Keratinocyte (primary cell): ENCODE data around the gene OSBPL10. TPM values are rescaled to one million over a fixed set of nuclear protein-coding genes. Genes with fewer than 3 reads are reported as not detected.

Experiments
- DNase-seq: peaks from one replicate; pipeline ENCODE4 v3.0.0-alpha.2; 2011; ENCODE audit warnings: low read depth, missing footprints, low spot score
- FAIRE-seq: peaks from 2 replicates; lab custom pipeline; 2011; peaks lifted over from hg19 to GRCh38; lab: Jason Lieb, UNC
- H2AFZ ChIP-seq: 2 replicates; pipeline ENCODE4 v1.6.0; 2012; ENCODE audit warnings: low read length, control low read depth, inconsistent platforms; ENCODE audit not compliant: control insufficient read depth
- H3K27ac ChIP-seq: 2 replicates; pipeline ENCODE4 v1.5.1; 2011; ENCODE audit warnings: low read length; ENCODE audit not compliant: control insufficient read depth, insufficient read depth
- H3K27me3 ChIP-seq: 3 replicates; pipeline ENCODE4 v1.6.0; 2011; ENCODE audit warnings: low read length; ENCODE audit not compliant: control insufficient read depth, insufficient read depth; ENCODE audit errors: extremely low read depth
- H3K36me3 ChIP-seq, 2 experiments: 2 replicates in 1 of 2; 3 replicates in 1 of 2; pipeline ENCODE4 v1.5.1; 2011; ENCODE audit warnings: low read length in 2 of 2, mild to moderate bottlenecking in 1 of 2; ENCODE audit not compliant: control insufficient read depth in 2 of 2, insufficient read depth in 2 of 2; ENCODE audit errors: extremely low read depth in 1 of 2
- H3K4me1 ChIP-seq: 3 replicates; pipeline ENCODE4 v1.5.1; 2011; ENCODE audit warnings: low read length; ENCODE audit not compliant: control insufficient read depth, insufficient read depth; ENCODE audit errors: extremely low read depth
- H3K4me2 ChIP-seq: 3 replicates; pipeline ENCODE4 v1.6.0; 2011; ENCODE audit warnings: low read depth, low read length; ENCODE audit not compliant: control insufficient read depth, insufficient read depth; ENCODE audit errors: extremely low read depth
- H3K4me3 ChIP-seq, 3 experiments: fragments of 200-600 bp in 1 of 3; sonication (generic) in 1 of 3; 2 replicates in 2 of 3; 3 replicates in 1 of 3; pipeline ENCODE4 v1.5.1; 2011 to 2016; ENCODE audit warnings: low read length in 3 of 3, mild to moderate bottlenecking in 3 of 3, control low read depth in 2 of 3, inconsistent platforms in 1 of 3, low read depth in 1 of 3, mixed read lengths in 1 of 3, mixed run types in 1 of 3, moderate library complexity in 1 of 3; ENCODE audit not compliant: control insufficient read depth in 2 of 3, insufficient read depth in 2 of 3; ENCODE audit errors: extremely low read depth in 1 of 3
- H3K79me2 ChIP-seq: 2 replicates; pipeline ENCODE4 v1.6.0; 2012; ENCODE audit warnings: low read length; ENCODE audit not compliant: control insufficient read depth, insufficient read depth
- H3K9ac ChIP-seq: 3 replicates; pipeline ENCODE4 v1.6.0; 2011; ENCODE audit warnings: low read length; ENCODE audit not compliant: control insufficient read depth, insufficient read depth; ENCODE audit errors: extremely low read depth
- H3K9me1 ChIP-seq: 3 replicates; pipeline ENCODE4 v1.6.0; 2011; ENCODE audit warnings: low read length; ENCODE audit not compliant: control insufficient read depth, insufficient read depth; ENCODE audit errors: extremely low read depth
- H3K9me3 ChIP-seq: 2 replicates; pipeline ENCODE4 v1.5.1; 2012; ENCODE audit warnings: low read depth, low read length; ENCODE audit not compliant: control insufficient read depth
- H4K20me1 ChIP-seq: 3 replicates; pipeline ENCODE4 v1.6.0; 2011; ENCODE audit warnings: low read length; ENCODE audit not compliant: control insufficient read depth, insufficient read depth; ENCODE audit errors: extremely low read depth
- CTCF ChIP-seq, 3 experiments: IDR thresholded peaks in 1 of 3; conservative IDR thresholded peaks in 1 of 3; optimal IDR thresholded peaks in 1 of 3; 2 replicates in 2 of 3; 3 replicates in 1 of 3; pipeline versions ENCODE3 to v1.5.1; 2011; ENCODE audit warnings: low read length in 3 of 3, mild to moderate bottlenecking in 3 of 3, moderate library complexity in 2 of 3, control low read depth in 1 of 3, inconsistent platforms in 1 of 3; ENCODE audit not compliant: insufficient read depth in 2 of 3; ENCODE audit errors: extremely low read depth in 1 of 3
- EZH2 ChIP-seq: IDR thresholded peaks from one replicate; pipeline ENCODE4 v1.6.1; 2012; ENCODE audit warnings: inconsistent platforms, mild to moderate bottlenecking, low read length, moderate library complexity
- dilution Hi-C: fragments of 300-500 bp; cut with MboI; formaldehyde crosslinking; loops from one replicate; pipeline ENCODE4 v1.7.0; 2020; ENCODE audit warnings: low sequenced_read_pairs; ENCODE audit not compliant: extremely low pct_ligation_motif_present
- polyA plus RNA-seq, 5 experiments: library from polyadenylated mRNA; depleted of rRNA in 3 of 5; stranded (reverse) in 3 of 5; stranded (forward) in 1 of 5; unstranded in 1 of 5; fragments of >200 nt; gene quantifications; 1 replicate in 1 of 5; 2 replicates in 3 of 5; 3 replicates in 1 of 5; pipeline versions ENCODE4 v1.2.1 to v1.2.3, GENCODE V29; 2011 to 2012; ENCODE audit warnings: missing spikeins in 2 of 5, low read depth in 1 of 5, low replicate concordance in 1 of 5

Gene OSBPL10
- polyA plus RNA-seq, 1 donor (not counting 4 experiments of a cell fraction or from before 2014, with no cell fraction given): 50.1 TPM

- Histone ChIP-seq H4K20me1 (peaks cover 4% of the 10 kb centered on the region), H3K27ac (no peak overlapping the region), H2AFZ (no peak overlapping the region), H3K36me3 (peaks cover 3 to 13% of the 10 kb centered on the region in 2 experiments), H3K9me1 (peaks cover 3% of the 10 kb centered on the region), H3K9me3 (no peaks in the 10 kb centered on the region), H3K79me2 (peaks cover 44% of the 10 kb centered on the region), H3K9ac (no peak overlapping the region), H3K27me3 (no peaks in the 10 kb centered on the region), H3K4me1 (no peaks in the 10 kb centered on the region), H3K4me3 (no peak overlapping the region), H3K4me2 (no peak overlapping the region)
- TF ChIP-seq CTCF (optimal IDR thresholded peaks at IDR 0.05 in 1 of 3, IDR thresholded peaks at IDR 0.05 in 1 of 3, conservative IDR thresholded peaks at IDR 0.05 in 1 of 3; ENCODE audit: extremely low read depth in 1 of 3, insufficient read depth in 2 of 3, low read length in 3 of 3) (no peak), EZH2 (no peak)
- DNase-seq (no peak), FAIRE-seq (no peak)
- dilution Hi-C loops: no loop called here
These were observed 225.0 kb downstream of the OSBPL10 start for GRCh38 chr3:31755926-31756658.

- peaks cover 43% of the 10 kb centered on the region for H3K79me2 ChIP-seq
- dilution Hi-C loops: no loop called here
- H3K9me1 ChIP-seq: peaks cover 3% of the 10 kb centered on the region
- no peak overlapping the region for H3K4me3 ChIP-seq
- no peaks in the 10 kb centered on the region for H3K9me3 ChIP-seq
- H3K9ac ChIP-seq: no peak overlapping the region
- peaks cover 3 to 13% of the 10 kb centered on the region in 2 experiments for H3K36me3 ChIP-seq
- H2AFZ ChIP-seq: no peak overlapping the region
- no peak for TF ChIP-seq CTCF (optimal IDR thresholded peaks at IDR 0.05 in 1 of 3, IDR thresholded peaks at IDR 0.05 in 1 of 3, conservative IDR thresholded peaks at IDR 0.05 in 1 of 3; ENCODE audit: extremely low read depth in 1 of 3, insufficient read depth in 2 of 3, low read length in 3 of 3)
- no peak for TF ChIP-seq EZH2
- H3K27me3 ChIP-seq: no peaks in the 10 kb centered on the region
- H4K20me1 ChIP-seq: peaks cover 4% of the 10 kb centered on the region
- FAIRE-seq: no peak
- DNase-seq: no peak
- no peaks in the 10 kb centered on the region for H3K4me1 ChIP-seq
- no peak overlapping the region for H3K27ac ChIP-seq
- H3K4me2 ChIP-seq: no peak overlapping the region
These were observed 226.3 kb downstream of the OSBPL10 start for GRCh38 chr3:31754575-31755278.
